ENCODE results near the gene PDHA1.
A peak's percentile ranks its signal among the peaks of the same experiment; 100 is the strongest.

Gene PDHA1

GRCh38 chrX:19375546-19375945, 31.8 kb downstream of the PDHA1 start:
- DNase-seq (ENCODE audit: low read depth), result no peak

GRCh38 chrX:19377799-19378198, 34.1 kb downstream of the PDHA1 start:
- no peak for DNase-seq (ENCODE audit: low read depth)

DNA sequence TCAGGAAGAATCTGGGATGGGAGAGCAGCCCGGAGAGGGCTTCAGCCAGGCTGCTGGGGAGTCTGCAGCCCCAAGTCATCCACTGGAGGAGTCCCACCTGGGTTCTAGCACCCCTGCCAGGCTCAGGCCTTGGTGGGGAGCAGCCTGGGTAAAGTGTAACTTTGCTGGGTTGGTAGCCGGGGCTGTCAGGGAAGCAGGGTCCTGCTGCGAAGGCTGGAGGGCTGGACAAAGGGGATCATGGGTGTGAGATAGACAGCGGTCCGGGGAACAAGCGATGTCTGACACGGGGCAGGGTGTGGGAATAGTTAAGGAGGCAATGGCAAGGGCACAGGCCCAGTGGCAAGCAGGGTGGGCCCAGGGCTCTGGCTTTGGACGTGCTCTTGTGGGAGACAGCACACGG, 37.6 kb downstream of the PDHA1 start:
- DNase-seq (ENCODE audit: low read depth), result no peak

GRCh38 chrX:19382555-19383145, 38.9 kb downstream of the PDHA1 start:
- peak; percentile 24 for DNase-seq (ENCODE audit: low read depth)

DNA sequence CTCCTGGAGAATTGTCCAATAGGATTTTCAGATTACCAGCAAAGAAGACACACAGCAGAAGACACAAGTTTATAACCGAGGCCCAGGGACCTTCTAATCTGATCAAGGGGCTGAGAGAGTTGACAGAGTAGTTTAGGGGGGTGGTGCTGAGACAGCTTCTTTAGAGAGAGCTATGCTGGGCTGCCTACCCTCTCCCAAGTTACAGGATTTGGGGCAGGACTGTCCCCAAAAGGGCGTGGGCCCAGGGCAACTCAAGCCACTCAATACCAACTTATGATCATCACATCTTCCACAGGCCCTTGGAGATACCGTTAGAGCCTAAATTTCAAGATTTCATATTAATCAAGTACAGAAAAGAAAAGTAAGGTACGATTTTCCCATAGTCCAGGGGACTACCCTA, 43.0 kb downstream of the PDHA1 start:
- DNase-seq (ENCODE audit: low read depth), result no peak

DNA sequence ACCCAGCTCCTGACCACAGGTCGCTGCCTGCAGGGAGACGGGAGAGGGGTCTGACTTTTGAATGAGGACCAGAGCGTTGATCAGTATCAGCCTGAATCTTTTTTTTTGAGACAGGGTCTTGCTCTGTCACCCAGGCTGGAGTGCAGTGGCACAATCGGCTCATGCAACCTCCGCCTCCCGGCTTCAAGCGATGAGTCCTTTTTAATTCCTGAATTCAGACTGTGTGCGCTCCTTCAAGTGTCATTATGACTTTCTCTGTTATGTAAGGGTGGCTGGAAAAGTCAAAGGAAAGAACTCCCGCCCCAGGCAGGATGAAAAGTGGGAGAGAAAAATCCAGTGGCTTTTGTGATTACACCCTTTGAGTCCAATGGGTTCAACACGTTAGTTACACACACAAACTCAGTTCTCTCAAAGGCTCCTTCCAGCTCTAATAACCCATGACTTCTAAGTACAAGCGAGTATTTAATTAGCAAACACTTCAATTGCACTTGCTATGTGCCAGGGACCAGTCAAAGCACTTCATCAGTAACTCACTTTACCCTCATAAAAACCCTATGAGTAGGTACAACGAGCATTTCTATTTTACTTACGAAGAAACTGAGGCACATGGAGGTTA, 44.4 kb downstream of the PDHA1 start:
- no peak for DNase-seq (ENCODE audit: low read depth)

- no peak for DNase-seq (ENCODE audit: low read depth)
These were observed 45.0 kb downstream of the PDHA1 start for GRCh38 chrX:19388741-19389140.

GRCh38 chrX:19389227-19389845, 45.6 kb downstream of the PDHA1 start:
- DNase-seq (ENCODE audit: low read depth), result no peak

DNA sequence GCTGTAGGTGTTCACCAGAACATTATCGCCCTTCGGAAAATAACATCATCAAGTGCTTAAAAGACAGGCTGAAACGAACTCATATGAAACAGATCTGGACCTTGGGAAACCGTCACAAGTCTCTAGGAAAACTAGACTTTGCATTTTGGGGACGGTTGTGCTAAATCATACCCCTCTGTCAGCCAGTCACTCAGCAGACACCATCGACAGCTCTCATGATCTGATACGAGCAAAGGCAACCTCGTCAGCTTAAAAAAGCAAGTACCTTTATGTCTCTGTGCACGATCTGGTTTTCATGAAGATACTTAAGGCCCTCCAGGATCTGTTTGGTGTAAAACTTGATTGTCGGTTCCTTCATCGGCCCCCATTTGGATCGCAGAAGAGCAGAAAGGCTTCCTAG, 48.4 kb downstream of the PDHA1 start:
- no peak for DNase-seq (ENCODE audit: low read depth)

GRCh38 chrX:19392703-19393102, 49.0 kb downstream of the PDHA1 start:
- DNase-seq (ENCODE audit: low read depth), result no peak

DNA sequence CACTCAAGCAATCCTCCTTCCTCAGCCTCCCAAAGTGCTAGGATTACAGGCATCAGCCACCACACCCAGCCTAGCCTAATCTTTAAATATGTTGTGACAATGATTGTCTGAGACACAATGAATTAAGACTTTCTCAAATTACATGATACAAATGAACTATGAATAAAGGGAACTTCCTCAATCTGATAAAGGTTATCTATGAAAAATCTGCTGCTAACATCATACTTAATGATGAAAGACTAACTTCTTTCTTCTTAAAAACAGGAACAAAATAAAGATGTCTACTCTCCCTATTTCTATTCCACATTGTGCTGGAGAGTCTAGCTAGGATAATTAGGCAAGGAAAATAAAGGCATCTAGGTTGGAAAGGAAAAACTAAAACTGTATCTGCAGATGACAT, 60.0 kb downstream of the PDHA1 start:
- DNase-seq (ENCODE audit: low read depth), result no peak

GRCh38 chrX:19410259-19410658, 66.5 kb downstream of the PDHA1 start:
- no peak for DNase-seq (ENCODE audit: low read depth)
